Panc1 (cell line): ENCODE measurements around the gene PRPH.
"Not testable (repeated sequence)": the region's sequence is repeated elsewhere in the genome, so short reads cannot be mapped to it uniquely, and the experiment has no call there.

Experiments used
- CTCF ChIP-seq: fragments of 450-650 bp; IDR thresholded peaks from 2 replicates; pipeline ENCODE4 v1.5.1; 2017; ENCODE audit warnings: mild to moderate bottlenecking
- POLR2AphosphoS5 ChIP-seq: IDR thresholded peaks from 2 replicates; pipeline ENCODE4 v1.6.1; 2012; ENCODE audit warnings: mild to moderate bottlenecking, low read depth, low read length, moderate library complexity
- TCF7L2 ChIP-seq: IDR thresholded peaks from 2 replicates; pipeline ENCODE4 v1.6.1; 2011; ENCODE audit warnings: mild to moderate bottlenecking, low read depth, low read length, inconsistent platforms

GRCh38 chr12:49280545-49280944 lies 14.4 kb upstream of the PRPH start:
- TF ChIP-seq CTCF, POLR2AphosphoS5, TCF7L2: not testable (repeated sequence)
